ENCODE data around the gene CASP3.
"Not testable (repeated sequence)": the region's sequence is repeated elsewhere in the genome, so short reads cannot be mapped to it uniquely, and the experiment has no call there.

The CASP3 gene

DNA sequence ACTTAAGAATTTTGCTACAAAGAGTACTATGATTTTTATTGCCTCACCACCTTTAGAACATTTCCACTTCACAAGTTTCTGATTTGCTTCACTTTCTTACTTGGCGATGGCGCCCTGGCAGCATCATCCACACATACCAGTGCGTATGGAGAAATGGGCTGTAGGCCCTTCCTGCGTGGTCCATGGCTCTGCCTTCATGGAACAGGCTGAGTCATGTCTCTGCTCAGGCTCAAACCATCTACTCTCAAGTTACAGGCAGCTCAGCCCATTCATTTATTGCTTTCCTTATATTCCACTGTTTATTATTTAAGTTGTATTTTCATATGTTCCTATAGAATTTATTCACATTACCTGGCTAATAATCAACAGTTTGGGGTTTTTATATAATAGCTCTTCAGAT lies 21.1 kb downstream of the CASP3 start:
- DNase-seq = no peak

DNA sequence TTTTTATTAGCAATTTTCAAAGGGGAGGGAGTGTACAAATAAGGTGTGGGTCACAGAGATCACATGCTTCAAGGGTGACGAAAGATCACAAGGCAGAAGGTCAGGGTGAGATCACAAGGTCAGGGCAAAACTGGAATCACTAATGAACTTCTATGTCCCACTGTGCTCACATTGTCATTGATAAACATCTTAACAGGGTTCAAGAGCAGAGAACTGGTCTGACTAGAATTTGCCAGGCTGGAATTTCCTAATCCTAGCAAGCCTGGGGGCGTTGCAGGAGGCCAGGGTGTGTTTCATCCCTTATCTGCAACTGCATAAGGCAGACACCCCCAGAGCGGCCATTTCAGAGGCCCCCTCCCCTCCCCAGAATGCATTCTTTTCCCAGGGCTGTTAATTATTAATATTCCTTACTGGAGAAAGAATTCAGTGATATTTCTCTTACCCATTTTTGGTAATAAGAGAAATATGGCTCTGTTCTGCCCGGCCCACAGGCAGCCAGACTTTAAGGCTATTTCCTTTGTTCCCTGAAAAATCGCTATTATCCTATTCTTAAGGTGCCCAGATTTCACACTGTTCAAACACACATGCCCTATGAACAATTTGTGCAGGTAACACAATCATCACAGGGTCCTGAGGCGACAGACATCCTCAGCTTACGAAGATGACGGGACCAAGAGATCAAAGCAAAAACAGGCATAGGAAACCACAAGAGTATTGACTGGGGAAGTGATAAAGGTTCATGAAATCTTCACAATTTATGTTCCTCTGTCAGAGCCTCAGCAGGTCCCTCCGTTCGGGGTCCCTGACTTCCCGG lies 23.3 kb downstream of the CASP3 start:
- DNase-seq = not testable (repeated sequence)

DNA sequence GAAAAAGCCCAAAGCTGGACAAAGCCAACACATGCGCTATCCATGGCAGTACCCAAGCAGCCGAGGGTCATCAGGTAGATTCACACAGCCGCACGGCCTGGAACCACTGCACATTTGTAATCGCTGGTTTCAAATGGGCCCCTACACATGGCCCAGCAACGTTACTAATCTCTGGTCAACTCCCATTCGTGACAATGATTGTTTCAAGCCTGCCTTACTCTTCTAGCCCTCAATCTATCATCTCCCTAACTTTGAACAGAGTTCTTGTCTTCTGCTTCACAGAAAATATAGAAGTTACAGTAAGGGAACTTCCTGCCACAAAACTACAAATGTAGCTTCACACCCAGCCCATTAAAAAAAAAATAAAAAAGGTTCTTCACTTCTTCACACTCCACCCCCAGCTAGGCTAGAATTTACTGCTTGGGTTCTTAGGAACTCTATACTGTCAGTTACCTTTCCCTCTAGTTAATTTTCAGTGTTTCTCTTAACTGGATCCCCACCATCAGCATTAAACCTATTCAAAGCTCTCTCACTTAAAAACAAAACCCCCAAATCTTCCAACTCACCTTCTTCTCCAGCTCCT lies 24.2 kb downstream of the CASP3 start:
- DNase-seq = no peak

DNA sequence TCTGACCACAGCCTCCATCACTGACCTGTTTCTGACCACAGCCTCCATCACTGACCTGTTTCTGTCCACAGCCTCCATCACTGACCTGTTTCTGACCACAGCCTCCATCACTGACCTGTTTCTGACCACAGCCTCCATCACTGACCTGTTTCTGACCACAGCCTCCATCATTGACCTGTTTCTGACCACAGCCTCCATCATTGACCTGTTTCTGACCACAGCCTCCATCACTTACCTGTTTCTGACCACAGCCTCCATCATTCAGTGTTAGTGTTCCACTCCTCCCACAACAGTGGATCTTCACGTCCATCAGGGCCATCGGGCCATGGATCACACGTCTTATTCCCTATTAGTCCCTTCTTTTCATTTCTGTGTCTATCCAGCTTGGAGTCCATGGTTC lies 24.7 kb downstream of the CASP3 start:
- not testable (repeated sequence) for DNase-seq

DNA sequence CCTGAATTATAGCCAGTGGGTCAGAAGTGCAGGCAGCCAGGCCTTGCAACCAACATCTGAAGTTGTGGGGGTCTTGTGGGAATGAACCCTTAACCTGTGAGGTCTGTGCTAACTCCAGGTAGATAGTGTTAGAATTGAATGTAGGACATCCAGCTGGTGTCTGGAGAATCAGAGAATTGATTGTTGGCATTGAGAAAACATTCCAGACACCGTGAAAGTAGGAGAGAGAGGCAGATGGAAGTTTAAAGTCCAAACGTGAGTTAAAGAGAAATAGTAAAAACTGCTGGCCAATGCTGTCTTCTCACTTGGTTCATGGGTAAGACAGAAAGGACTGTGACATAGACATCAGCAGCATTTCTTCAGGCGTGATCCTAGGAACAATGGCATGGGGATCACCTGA lies 27.7 kb downstream of the CASP3 start:
- no peak for DNase-seq

DNA sequence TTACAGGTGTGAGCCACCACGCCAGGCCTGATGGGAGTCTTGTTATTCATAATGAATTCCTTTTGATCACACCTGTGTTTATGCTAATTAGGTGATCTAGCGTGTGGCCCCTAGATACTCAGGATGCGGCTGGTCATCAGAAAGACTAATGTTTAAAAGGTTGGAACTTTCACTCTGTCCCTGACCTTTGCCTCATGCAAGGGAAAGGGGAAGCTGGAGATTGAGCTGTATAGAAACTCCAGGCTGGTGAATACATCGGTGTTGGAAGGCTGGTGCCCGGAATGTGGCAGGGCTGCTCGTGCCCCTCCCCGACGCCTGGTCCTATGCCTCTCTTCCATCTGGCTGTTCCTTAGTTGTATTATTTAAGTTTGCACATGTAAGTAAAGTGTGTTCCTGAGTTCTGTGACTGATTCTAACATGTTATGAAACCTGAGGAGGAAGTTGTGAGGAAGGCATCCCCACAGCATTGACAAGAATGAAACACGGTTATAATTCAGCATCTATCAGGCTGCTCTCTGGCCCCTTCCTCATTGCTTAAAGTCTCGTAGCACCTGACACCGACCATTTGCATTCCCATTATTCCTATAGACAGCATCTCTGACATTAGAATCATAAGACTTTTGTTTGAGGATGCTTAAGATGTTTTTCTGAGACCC lies 28.9 kb downstream of the CASP3 start:
- no peak for DNase-seq

DNA sequence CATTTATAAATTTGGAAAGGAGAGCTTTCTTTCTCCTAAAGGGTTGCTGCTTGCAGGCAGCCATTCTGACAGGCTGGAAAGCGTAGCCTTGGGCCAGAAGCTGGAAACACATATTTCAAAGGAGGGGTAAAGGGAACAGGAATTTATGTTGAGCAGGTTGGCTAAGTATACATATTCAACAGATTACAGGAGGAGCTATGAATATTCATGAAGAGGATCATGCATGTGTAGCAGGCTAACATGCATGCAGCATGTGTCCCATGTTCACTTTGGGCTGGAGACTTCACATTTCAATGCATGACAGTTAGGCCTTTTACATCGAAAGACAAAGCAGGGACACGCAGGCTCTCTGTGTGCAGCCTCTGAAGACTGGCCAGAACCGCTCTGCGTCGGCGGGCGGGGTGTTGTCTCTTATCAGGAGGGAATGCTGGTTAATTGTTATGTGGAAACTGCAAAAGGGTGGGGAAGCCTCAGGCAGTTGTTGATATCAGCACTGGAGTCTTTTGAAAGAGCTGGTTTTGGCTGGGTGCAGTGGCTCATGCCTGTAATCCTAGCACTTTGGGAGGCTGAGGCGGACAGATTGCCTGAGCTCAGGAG lies 31.5 kb downstream of the CASP3 start:
- no peak for DNase-seq

DNA sequence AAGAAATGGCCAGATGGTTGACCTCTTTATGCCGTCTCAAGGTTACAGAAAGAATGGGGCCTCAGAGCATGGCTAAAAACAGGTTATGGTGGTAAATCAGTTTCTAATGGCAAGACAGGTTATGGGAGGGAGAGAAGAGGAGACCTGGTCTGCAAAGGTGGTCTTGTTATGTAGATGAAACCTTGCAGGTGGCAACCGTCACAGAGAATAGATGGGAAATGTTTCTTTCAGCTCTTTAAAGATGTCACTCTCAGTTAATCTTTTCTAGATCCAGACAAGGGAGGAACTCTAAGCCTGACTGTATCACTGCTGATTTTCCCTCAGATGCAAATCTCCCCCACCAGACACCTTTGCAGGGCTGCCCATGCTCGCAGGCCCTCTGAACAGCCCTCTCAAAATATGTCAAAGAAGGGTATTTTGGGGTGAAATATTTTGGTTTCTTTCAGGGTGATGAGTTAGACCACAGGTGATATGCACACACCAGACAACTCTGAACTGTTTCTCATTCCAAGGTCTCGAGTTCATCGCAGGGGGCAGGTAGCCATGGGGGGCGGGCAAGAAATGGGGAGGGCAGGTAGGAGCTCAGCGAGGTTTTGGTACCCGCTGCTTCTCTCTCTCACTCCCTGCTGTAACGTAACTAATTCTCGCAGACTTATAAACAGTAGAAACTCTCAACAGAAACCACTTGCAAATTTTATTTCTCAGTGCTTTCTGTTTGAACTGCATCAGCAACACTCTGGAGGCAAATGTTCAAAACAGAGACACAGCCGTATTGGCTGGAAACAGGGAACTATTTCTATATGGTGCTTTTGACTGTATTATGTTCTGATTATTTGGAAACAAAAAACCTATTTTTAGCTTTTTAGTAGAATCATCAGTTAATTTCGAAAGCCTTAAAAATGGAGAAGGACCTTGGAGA lies 32.4 kb downstream of the CASP3 start:
- DNase-seq = no peak

DNA sequence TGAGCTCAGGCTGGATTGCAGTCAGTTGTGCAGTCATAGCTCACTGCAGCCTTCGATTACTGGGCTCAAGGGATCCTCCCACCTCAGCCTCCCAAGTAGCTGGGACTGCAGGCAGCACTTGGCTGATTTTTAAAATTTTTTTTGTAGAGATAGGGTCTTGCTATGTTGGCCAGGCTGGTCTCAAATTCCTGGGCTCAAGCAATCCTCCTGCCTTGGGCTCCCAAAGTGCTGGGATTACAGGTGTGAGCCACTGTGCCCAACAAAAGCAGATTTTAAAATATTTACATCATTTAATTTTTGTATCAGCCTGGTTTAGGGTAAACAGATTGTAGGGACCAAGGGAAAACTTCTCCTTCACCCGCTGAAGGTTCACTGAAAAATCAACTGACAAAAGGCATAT lies 33.1 kb downstream of the CASP3 start:
- DNase-seq = not testable (repeated sequence)

DNA sequence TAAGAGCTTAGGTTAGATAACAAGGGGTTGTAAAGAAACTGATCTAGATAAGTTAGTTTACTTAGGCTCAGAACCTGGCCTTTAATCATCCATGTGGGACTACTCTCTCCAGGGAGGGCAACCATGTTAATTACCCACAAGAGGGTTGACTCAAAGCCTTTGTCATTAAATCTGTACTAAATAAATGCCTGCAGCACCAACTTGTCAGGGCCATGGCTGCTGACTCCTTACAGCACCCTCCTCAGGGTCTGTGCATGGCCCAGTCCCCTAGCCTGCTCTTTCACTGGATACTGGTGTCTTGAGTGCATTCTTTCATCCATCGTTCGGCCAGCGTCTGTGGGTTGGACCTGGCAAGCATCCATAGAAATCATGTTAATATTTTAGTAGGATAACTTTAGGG lies 34.7 kb downstream of the CASP3 start:
- no peak for DNase-seq

DNA sequence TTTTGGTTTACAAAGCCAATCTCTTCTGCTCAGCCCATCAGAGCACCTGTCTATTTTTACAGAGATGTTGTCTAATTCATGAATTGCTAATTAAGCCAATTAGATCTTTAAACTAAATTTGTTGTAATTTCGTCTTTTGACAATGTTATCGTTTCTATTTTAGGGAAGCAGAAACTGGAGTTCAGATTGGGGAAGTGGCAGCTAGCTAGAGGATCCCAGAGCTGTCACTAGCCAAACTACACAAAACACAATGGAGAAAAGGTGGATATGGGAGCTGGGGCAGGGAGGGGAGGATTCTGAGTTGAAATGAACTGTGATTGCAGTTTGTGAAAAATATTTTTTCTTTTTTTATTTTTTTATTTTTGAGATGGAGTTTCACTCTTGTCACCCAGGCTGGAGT lies 35.8 kb downstream of the CASP3 start:
- no peak for DNase-seq

DNA sequence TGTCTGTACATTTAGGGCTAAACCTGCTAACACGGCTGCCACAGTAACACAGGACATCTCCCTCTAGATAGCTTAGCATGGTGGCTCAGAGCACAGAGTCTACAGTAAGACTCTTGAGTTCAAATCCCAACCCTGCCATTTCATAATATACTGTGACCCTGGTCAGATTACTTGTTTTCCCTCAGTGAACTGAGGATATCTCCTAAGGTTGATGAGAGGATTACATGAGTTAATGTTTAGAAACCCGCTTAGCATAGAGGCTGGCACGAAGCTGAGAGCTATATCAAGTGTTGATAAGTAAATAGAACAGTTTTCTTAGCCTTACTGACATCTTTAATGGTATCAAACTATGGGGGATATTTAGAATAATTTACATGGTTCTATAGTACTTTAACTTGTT lies 37.2 kb downstream of the CASP3 start:
- DNase-seq = no peak

DNA sequence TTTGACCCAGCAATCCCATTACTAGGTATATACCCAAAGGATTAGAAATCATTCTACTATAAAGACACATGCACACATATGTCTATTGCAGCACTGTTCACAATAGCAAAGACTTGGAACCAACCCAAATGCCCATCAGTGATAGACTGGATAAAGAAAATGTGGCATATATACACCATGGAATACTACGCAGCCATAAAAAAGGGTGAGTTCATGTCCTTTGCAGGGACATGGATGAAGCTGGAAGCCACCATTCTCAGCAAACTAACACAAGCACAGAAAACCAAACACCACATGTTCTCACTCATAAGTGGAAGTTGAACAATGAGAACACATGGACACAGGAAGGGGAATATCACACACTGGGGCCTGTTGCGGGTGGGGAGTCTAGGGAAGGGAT lies 41.8 kb downstream of the CASP3 start:
- DNase-seq = not testable (repeated sequence)

DNA sequence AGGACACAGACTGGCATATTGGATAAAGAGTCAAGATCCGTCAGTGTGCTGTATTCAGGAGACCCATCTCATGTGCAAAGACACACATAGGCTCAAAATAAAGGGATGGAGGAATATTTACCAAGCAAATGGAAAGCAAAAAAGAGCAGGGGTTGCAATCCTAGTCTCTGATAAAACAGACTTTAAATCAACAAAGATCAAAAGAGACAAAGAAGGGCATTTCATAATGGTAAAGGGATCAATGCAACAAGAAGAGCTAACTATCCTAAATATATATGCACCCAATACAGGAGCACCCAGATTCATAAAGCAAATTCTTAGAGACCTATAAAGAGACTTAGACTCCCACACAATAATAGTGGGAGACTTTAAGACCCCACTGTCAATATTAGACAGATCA lies 46.4 kb downstream of the CASP3 start:
- DNase-seq = not testable (repeated sequence)

DNA sequence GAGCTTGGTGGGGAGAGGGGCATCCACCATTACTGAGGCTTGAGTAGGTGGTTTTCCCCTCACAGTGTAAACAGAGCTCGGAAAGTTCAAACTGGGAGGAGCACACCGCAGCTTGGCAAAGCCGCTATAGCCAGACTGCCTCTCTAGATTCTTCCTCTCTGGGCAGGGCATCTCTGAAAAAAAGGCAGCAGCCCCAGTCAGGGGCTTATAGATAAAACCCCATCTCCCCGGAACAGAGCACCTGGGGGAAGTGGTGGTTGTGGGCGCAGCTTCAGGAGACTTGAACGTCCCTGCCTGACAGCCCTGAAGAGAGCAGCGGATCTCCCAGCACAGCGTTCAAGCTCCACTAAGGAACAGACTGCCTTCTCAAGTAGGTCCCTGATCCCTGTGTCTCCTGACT lies 48.3 kb downstream of the CASP3 start:
- not testable (repeated sequence) for DNase-seq

DNA sequence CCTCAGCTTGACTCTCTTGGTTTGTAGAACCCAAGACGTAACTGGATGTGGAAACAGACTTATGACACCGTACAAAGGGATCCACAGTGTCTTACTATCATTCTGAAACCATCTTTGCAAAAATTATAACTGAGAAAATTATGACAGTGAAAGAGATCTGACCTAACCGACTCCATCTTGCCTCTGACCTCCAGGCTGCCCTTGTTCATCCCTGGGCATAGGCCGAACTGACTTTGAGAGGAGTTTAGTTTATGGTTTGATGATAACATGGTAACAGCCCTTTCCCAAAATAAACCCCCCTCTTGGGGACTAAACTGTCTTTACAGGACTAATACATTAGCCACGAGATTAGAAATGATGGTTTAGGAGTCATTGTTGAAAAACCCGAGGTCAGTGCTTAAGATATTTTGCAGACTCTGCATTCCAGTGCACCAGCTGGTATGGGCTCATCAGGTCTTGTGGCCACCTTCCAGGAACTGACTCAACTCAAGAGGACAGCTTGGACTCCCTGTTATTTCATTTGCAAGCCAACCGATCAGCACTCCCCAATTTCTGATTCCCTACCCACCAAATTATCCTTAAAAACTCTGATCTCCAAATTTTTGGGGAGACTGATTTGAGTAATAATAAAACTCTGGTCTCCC lies 49.6 kb downstream of the CASP3 start:
- no peak for DNase-seq

DNA sequence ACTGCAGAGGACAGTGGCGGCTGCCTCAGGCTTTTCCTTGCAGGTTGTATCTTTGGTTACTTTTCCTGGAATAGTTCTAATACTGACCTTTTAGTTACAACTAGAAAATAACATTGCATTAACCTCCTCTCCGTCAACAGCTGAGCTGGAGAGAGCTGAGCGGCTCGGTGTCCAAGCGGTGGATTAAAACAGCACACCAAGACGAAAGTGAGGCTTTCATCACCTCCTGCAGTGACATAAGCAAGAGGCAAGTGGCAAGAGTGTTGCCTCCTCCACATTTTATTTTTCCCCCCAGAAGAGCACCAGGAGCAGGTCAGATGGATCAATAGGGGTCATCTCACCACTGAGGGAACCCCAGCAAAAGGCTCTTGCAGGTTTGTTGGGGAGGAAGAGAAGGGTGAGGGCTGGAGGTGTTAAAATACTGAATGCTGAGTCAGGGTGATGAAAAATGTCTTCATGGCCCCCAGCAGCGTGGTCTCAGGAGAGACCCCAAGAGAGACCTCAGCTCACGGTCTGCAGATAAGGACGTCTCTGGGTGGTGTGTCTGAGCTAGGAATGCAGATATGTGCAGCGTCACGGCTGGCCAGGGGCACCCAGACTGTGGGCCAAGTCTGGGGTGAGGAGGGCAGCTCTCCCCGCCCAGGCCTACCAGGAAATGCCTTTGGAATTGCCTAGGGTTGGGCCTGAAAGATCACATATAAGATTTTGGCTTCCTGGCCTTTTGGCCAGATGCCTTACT lies 50.3 kb downstream of the CASP3 start:
- DNase-seq = no peak

DNA sequence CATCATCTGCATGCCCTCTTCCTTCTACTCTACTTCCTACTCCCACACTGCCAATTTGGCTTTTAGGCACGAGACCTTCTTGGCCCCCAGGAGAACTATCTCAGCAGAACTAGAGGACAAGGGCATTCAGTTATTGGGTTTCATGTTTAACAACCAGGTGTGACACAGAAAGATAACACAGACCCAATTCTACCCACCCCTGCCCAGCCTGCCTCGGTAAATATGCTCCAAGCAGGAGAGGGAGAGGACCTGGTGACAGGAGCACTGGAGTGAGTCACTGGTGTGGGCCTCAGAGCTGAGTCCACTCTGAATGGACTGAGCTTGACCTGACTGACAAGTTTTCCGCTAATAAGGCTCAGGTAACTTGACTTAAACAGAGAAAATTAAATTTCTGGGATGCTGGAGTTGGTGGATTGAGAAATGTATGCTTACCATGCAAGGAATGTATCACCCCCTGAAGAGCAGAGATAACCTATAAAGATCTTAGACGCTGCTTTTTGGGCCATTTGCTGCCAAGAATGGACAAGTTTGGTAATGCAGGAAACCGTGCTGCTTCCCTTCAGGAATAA lies 52.5 kb downstream of the CASP3 start:
- no peak for DNase-seq

DNA sequence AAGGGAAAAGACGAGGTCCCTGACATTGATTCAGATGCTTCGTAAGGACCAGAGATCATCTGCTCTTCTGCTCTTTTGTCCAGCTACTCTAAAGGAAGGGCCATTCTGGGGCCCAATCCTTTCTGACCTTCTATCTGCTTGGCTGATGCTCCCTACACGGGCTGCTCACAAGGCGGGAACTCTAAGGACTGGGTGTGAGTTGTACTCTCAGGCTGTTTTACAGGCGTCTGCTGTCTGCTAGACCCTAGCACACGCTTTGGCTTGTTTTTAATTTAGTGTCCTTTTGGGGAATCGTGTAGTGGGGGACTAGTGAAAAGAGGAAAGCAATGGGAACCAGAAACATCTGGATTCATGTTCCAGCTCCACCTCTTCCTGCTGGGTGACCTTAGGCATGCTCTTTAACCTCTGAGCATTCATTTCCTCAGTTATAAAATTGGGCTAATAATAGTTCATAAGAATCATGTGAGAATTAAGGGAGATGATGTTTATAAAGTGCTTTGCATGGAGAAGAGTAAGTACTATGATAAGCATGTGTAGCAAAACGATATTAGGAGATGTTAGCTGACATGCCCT lies 53.1 kb downstream of the CASP3 start:
- no peak for DNase-seq

DNA sequence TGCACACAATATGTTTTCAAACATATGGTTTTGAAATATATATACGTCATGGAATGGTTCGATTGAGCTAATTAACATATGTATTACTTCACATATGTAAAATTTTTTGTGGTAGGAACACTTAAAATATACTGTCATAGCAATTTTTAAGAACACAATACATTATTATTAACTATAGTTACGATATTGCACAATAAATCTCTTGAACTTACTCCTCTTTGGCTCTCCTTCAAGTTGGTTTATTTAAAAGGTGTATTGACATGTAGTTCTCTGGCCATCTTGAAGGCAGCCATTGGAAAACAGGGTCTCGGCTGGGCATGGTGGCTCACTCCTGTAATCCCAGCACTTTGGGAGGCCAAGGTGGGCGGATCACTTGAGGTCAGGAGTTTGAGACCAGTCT lies 53.8 kb downstream of the CASP3 start:
- no peak for DNase-seq

DNA sequence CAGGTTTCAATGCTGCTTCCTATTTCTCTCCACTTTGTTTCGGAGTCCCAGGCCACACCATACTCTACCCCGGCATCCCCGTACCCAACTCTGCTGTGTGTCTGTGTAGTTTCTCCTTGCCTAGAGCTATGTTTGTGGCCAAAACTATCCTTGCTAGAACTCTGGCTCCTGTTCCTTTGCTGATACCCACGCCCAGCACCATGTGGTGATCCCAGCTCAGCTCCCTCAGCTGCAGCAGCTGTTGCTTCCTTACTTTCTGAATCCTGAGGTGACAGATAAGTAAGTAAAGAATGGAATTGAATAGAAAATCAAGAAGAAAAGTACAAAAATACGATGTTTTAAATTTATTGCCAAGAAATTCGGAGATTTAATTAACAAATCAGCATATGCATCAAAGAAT lies 55.8 kb downstream of the CASP3 start:
- no peak for DNase-seq

Data from NCI-H446 treated with DMSO at 0.1 percent for 48 hours (cell line).